NCI-H2196 treated with DMSO at 0.1 percent for 48 hours (cell line): ENCODE measurements around the gene AMIGO3.
A peak's percentile ranks its signal among the peaks of the same experiment; 100 is the strongest.

Source experiments
- DNase-seq: peaks from one replicate; lab custom pipeline; 2025; ENCODE audit not compliant: unreplicated experiment; lab: John Stamatoyannopoulos, UW

The AMIGO3 gene

GRCh38 chr3:49725906-49726681 lies 6.6 kb upstream of the AMIGO3 start:
- DNase-seq: no peak

- DNase-seq: no peak
These were observed 5.1 kb upstream of the AMIGO3 start for GRCh38 chr3:49724586-49724985.

- DNase-seq: peak; percentile 80
These were observed 4.4 kb upstream of the AMIGO3 start, which contains the start of gene GMPPB for GRCh38 chr3:49723628-49724551. Gene GMPPB, minus strand, starts transcription at chr3:49723951. Its CDS starts 225 bp downstream, at chr3:49723726.

- DNase-seq: no peak
These were observed 3.8 kb upstream of the AMIGO3 start for GRCh38 chr3:49723296-49723627.

GRCh38 chr3:49722896-49723295 lies 3.4 kb upstream of the AMIGO3 start:
- no peak for DNase-seq

- no peak for DNase-seq
These were observed 2.7 kb upstream of the AMIGO3 start for GRCh38 chr3:49721896-49722781.

GRCh38 chr3:49721596-49721895 lies 2.1 kb upstream of the AMIGO3 start:
- DNase-seq: no peak

- no peak for DNase-seq
These were observed 1.5 kb upstream of the AMIGO3 start for GRCh38 chr3:49720855-49721595.

- no peak for DNase-seq
These were observed 648 bp downstream of the AMIGO3 start for GRCh38 chr3:49718858-49719213.

GRCh38 chr3:49717959-49718857 lies 1.3 kb downstream of the AMIGO3 start:
- no peak for DNase-seq

- no peak for DNase-seq
These were observed 2.1 kb downstream of the AMIGO3 start for GRCh38 chr3:49717211-49717958.

- no peak for DNase-seq
These were observed 2.7 kb downstream of the AMIGO3 start for GRCh38 chr3:49716691-49717210.

- DNase-seq: no peak
These were observed 3.3 kb downstream of the AMIGO3 start for GRCh38 chr3:49716169-49716568.

- DNase-seq: no peak
These were observed 3.8 kb downstream of the AMIGO3 start for GRCh38 chr3:49715611-49716121.

GRCh38 chr3:49714728-49715550 lies 4.5 kb downstream of the AMIGO3 start:
- no peak for DNase-seq

- DNase-seq: no peak
These were observed 6.0 kb downstream of the AMIGO3 start for GRCh38 chr3:49713336-49714105.
